Lung microvascular endothelial cell (primary cell): ENCODE measurements around the gene TTC34. TPM values are rescaled to one million over a fixed set of nuclear protein-coding genes. Genes with fewer than 3 reads are reported as not detected.
A peak's percentile ranks its signal among the peaks of the same experiment; 100 is the strongest.
"Not testable (repeated sequence)": the region's sequence is repeated elsewhere in the genome, so short reads cannot be mapped to it uniquely, and the experiment has no call there.

ENCODE experiments used
- DNase-seq, 2 donors: peaks; one replicate each; pipeline versions ENCODE4 v3.0.0 to v3.0.0-alpha.2; 2010; ENCODE audit warnings: low read depth in 2 of 2
- total RNA-seq: library from RNA; depleted of rRNA; stranded (reverse); fragments of >200 nt; gene quantifications from 2 replicates; pipeline ENCODE4 v1.2.1, GENCODE V29; 2014

Gene TTC34
- total RNA-seq, 1 donor from 2014 or later = under 0.01 TPM

GRCh38 chr1:2630498-2631135 is 170.9 kb downstream of the TTC34 start:
- DNase-seq = no peak

DNA sequence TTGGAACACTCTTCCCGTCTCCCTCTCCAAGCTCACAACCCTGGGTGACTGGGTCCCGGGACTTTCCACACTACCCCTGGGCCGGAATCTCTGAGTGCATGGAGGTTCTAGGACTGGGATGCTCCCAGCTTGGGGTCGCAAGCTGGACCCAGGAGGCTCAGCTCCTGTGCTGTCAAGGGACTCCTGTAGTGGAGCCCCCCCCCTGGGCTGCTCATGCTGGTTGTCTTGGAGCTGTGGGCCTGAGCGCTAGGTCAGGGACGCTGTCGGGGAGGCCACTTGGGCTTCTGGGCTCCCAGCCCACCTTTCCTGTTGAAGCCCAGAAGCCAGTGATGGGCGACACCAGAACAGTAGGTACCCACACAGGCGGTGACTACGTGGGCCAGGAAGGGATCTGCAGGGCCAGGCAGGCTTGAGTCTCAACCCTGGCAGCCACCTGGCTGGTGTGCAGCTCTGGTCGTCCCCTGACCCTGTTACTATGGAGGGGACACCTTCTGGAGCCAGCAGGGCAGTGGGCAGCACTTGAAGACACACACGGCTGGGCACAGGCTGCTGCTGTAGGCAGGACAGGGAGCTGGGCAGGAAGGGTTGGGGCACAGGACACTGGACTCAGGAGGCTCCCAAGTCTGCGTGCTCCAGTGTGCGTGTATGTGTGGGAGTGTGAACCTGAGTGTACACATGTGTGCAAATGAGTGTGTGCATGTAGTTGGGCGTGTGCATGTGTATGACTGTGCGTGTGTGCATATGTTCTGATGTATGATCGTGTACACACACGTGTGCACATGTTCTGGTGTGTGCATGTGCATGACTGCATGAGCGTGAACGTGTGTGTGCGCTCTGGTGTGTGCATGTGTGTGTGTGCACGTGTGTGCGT is 171.6 kb downstream of the TTC34 start:
- DNase-seq = no peak

GRCh38 chr1:2628933-2629626 is 172.4 kb downstream of the TTC34 start:
- DNase-seq = no peak

DNA sequence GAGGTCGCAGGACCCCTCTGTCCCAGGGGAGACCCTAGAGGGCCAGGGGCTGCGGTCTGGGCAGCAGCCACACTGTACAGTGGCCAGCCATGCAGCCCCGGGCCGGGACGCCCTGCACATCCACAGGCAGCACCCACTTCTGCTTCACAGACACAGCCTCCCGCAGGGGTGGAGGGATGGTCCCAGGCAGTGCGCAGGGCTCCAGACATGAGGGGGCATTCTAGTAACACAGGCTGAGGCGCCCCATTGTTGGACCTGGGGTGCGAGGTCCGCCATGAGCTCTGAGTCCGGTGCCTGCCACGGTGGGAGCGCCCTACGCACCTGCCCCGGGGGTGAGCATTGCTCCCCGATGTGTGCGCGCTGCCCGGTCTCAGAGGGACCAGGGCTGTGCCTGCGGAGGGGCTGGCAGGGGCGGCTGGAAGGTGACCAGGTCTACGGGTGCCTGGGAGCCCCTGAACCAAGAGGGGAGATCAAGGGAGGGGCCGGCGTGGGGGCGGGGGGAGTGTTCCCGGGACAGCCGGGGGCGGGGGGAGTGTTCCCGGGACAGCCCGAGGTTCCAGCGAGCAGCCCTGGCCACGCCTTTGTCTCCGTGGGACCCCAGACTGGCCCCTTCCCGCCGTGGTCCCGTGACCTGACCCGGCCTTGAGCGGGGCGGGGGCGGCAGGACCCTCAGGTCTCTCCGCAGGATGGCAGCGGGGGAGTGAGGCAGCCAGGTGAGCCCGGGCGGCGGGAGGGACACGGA is 173.1 kb downstream of the TTC34 start:
- DNase-seq = no peak

- DNase-seq = no peak
Observed at GRCh38 chr1:2627746-2628145, 173.7 kb downstream of the TTC34 start.

DNA sequence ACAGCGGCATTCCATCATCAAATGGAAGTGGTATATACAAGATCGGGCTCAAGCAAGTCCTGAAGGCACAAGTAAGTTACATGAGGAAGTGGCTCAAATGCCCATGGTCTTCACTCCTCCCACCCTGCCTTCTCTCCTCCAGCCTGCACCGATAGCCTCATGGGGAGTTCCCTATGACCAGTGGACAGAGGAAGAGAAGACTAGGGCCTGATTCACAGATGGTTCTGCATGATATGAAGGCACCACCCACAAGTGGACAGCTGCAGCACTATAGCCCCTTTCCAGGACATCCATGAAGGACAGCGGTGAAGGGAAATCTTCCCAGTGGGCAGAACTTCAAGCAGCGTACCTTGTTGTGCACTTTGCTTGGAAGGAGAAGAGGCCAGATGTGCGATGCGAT is 175.7 kb downstream of the TTC34 start:
- not testable (repeated sequence) for DNase-seq

- DNase-seq = no peak
Observed at GRCh38 chr1:2625311-2625710, 176.2 kb downstream of the TTC34 start.

DNA sequence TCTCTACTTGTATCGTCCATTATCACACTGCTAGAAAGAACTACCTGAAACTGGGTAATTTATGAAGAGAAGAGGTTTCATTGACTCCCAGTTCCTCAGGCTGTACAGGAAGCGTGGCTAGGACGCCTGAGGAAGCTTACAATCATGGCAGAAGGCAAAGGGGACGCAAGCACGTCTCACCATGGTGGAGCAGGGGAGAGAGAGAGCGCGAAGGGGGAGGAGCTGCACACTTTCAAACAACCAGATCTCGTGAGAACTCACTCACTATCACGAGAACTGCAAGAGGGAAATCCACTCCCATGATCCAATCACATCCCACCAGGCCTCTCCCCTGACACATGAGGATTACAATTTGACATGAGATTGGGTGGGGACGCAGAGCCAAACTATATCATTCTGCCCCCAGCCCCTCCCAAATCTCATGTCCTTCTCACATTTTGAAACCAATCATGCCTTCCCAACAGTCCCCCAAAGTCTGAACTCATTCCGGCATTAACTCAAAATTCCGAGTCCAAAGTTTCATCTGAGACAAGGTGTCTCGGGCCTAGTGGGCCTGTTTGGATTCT is 176.7 kb downstream of the TTC34 start:
- DNase-seq = no peak

- DNase-seq = no peak
Observed at GRCh38 chr1:2623571-2624337, 177.7 kb downstream of the TTC34 start.

DNA sequence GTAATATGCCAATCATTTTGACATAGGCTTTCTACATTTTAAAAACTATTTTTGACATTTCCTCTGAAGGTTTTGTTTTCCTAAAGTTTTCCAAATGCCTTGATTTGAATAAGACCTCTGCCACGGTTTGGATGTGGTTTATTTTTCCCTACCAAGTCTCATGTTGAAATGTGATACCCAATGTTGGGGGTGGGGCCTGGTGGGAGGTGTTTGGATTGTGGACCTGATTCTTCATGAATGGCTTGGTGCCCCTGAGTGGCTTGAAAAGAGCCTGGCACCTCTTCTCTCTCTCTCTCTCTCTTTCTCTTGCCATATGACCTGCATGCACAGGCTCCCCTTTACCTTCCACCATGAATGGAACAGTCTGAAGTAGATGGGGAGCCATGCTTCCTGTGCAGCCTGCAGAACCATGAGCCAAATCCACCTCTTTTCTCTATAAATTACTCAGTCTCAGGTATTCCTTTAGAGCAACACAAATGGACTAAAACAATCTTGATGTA is 183.5 kb downstream of the TTC34 start:
- no peak for DNase-seq

- no peak for DNase-seq
Observed at GRCh38 chr1:2614145-2614544, 187.3 kb downstream of the TTC34 start.

DNA sequence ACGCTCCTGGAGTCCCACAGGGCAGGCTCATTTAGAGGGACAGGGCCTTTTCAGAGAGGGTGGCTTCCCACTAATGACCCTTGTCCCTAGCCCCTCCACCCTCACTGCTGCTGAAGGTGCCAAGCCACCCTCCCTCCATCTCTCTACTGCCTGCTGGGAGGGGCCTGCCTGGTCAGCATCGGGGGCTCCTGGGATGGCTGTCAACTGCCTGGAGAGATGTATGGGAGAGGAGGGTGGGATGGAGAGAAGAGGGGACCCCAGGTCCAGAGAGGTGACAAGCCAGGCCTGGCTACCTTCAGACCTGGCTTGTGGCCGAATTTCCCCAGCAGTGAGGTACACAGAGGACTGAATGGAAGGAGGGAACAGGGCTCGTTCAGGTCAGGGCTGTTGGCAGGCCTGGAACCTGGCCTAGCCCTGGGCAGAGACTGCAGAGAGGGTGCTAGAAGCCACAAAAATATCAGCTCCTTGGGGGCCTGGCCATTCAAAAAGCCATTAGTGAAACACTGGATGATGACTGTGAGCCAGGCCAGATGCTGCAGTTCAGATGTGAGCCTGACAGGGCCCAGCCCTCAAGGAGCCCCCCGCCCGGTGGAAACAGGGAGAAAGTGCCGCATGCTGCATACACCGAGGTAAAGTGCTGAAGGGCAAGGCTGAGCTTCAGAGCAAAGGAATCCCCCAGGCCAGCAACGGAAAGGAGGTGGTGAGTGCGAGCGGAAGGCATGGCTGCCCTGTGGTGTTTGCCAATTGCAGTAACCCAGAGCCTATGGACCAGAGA is 188.7 kb downstream of the TTC34 start:
- no peak for DNase-seq

- DNase-seq = no peak
Observed at GRCh38 chr1:2611621-2612437, 189.7 kb downstream of the TTC34 start.

- no peak for DNase-seq
Observed at GRCh38 chr1:2611031-2611501, 190.4 kb downstream of the TTC34 start.

GRCh38 chr1:2610036-2610959 is 191.2 kb downstream of the TTC34 start:
- DNase-seq = no peak

- no peak for DNase-seq
Observed at GRCh38 chr1:2609319-2610035, 192.0 kb downstream of the TTC34 start.

DNA sequence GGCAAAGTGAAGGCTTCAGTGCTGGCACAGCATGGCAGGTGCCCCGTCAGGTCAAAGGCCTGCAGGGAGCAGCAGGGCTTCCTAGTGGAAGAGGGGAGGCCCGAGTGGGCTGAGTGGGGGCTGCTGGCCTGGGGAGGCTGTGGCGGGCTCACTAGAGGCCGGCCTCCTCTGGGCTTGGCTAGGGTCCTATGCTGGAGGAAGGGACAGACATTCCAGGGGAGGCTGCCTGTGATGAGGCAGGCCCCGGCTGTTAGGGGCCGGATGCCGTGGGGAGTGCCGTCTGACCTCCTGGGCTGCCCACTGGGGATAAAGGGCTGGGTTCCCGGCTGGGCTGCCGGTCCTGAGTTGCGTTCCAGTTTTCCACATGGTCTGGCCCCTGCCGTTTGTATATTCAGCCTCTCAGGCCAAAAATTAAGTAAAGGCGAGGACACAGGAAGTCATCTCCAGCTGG is 193.8 kb downstream of the TTC34 start:
- DNase-seq = peak in 1 of 2 donors; percentile 36
